SK-N-SH treated with all-trans-retinoic acid at 6 μM for 48 hours (cell line): ENCODE measurements around the gene TDRD12.

ENCODE experiments used
- ARNTL ChIP-seq: fragments of 450-650 bp; formaldehyde crosslinking; IDR thresholded peaks from 2 replicates; pipeline ENCODE4 v1.5.0; 2020; ENCODE audit warnings: low read depth, mild to moderate bottlenecking, moderate library complexity, borderline replicate concordance
- PATZ1 ChIP-seq: fragments of 250-450 bp; sonication (Bioruptor Pico); IDR thresholded peaks from 2 replicates; pipeline ENCODE4 v1.8.0; 2020; ENCODE audit warnings: mild to moderate bottlenecking, moderate library complexity, borderline replicate concordance
- PPARA ChIP-seq: fragments of 250-450 bp; sonication (Bioruptor Pico); IDR thresholded peaks from 2 replicates; pipeline ENCODE4 v1.5.0; 2020; ENCODE audit warnings: mild to moderate bottlenecking, borderline replicate concordance
- TCF4 ChIP-seq: fragments of 250-450 bp; sonication (Bioruptor Pico); IDR thresholded peaks from 2 replicates; pipeline ENCODE4 v1.8.0; 2021; ENCODE audit warnings: mild to moderate bottlenecking, moderate library complexity, borderline replicate concordance
- TOX ChIP-seq: fragments of 250-450 bp; sonication (Bioruptor Pico); IDR thresholded peaks from 2 replicates; pipeline ENCODE4 v1.8.0; 2021; ENCODE audit warnings: mild to moderate bottlenecking, moderate library complexity, borderline replicate concordance
- ZFP30 ChIP-seq: fragments of 450-650 bp; formaldehyde crosslinking; IDR thresholded peaks from 2 replicates; pipeline ENCODE4 v1.5.0; 2022; ENCODE audit warnings: mild to moderate bottlenecking, moderate library complexity
- ZNF565 ChIP-seq: fragments of 450-650 bp; formaldehyde crosslinking; conservative IDR thresholded peaks from 2 replicates; pipeline ENCODE4 v1.5.0; 2020; ENCODE audit warnings: low read depth, mild to moderate bottlenecking, moderate library complexity
- TF ChIP-seq, protein P1 (sequence below): fragments of 250-450 bp; sonication (Bioruptor Pico); IDR thresholded peaks from 2 replicates; pipeline ENCODE4 v1.5.0; 2020; ENCODE audit warnings: mild to moderate bottlenecking, moderate library complexity

DNA sequence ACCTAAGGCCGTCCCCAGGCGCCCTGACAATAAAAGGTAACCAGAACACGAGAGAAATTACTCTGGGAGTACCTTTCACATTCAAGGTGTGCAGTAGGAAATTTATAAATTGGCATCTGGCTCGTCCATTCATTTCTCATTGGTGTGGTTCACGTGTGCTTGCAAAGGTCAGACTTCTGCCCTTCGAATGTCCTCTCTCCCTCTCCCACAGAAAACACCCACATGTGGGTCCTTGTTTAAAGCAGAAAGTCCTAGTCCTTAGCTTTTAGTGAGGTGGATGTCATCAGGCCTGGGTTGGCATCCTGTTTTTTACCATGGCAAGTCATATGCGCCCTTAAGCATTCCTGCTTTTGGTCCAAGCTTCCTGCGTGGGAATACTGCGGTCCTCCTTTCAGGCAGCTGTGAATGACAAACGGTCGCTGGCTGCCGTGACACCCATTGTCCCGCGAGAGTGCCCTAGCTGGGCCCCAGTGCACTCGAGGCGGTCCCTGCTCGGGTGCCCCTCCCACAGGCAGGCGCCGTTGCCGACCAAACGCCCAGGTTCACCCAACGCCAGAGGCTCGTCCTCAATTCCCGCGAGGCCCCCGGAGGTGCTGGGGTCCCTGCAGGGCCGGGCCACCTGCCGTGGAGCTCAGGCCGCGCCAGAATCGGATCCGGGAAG is 28.1 kb upstream of the TDRD12 start, which contains the start of gene NUDT19:
- no peak for TF ChIP-seq PATZ1 (CRISPR knock-in tag)
- no peak for TF ChIP-seq TCF4 (CRISPR knock-in tag)
- no peak for TF ChIP-seq ZFP30 (CRISPR knock-in tag)
- no peak for TF ChIP-seq ZNF565 (CRISPR knock-in tag)
- TF ChIP-seq TOX (CRISPR knock-in tag), result no peak
- TF ChIP-seq ARNTL (CRISPR knock-in tag), result no peak
- TF ChIP-seq, protein P1, sequence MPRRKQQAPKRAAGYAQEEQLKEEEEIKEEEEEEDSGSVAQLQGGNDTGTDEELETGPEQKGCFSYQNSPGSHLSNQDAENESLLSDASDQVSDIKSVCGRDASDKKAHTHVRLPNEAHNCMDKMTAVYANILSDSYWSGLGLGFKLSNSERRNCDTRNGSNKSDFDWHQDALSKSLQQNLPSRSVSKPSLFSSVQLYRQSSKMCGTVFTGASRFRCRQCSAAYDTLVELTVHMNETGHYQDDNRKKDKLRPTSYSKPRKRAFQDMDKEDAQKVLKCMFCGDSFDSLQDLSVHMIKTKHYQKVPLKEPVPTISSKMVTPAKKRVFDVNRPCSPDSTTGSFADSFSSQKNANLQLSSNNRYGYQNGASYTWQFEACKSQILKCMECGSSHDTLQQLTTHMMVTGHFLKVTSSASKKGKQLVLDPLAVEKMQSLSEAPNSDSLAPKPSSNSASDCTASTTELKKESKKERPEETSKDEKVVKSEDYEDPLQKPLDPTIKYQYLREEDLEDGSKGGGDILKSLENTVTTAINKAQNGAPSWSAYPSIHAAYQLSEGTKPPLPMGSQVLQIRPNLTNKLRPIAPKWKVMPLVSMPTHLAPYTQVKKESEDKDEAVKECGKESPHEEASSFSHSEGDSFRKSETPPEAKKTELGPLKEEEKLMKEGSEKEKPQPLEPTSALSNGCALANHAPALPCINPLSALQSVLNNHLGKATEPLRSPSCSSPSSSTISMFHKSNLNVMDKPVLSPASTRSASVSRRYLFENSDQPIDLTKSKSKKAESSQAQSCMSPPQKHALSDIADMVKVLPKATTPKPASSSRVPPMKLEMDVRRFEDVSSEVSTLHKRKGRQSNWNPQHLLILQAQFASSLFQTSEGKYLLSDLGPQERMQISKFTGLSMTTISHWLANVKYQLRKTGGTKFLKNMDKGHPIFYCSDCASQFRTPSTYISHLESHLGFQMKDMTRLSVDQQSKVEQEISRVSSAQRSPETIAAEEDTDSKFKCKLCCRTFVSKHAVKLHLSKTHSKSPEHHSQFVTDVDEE (CRISPR knock-in tag), result no peak
- TF ChIP-seq PPARA (CRISPR knock-in tag), result no peak
